Measurements from ENCODE around the gene TNS4. TPM values are rescaled to one million over a fixed set of nuclear protein-coding genes. Genes with fewer than 3 reads are reported as not detected.

Gene TNS4
- total and polyA plus RNA-seq, 7 experiments from 2014 or later, result 1.2 to 10.3 (median 1.3) TPM; not detected in 4

DNA sequence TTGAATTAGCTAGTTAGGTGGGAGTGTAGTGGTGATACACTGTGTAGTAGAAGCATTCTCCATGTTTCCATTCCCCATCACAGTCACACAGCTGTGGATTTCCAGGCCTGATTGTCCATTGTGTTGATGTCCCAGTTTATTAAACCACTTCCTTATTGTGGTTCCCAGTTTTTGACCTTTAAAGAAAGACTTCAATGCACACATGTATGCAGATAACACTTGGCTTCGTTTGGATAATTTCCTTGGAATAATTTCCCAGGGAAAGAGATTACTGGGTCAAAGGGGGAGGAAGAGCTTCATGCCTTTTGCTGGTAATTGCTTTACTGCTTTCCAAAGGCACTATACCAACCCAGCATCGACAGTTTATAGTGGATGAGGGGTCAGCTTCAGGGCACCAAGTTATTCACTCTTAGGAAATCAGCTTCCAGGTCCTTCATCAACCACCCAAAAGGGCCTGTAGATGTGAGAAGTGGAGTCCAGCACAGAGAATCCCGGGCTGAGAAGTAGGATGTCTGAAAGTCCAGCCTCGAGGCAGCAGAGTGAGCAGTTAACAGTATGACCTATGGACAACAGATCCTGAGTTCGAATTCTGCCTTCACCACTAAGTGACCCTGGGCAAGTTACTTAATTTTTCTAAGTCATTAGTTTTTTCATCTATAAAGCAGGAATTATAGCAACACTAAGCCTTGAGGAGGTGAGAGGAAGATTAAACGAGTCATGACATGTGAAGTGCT is 31.3 kb upstream of the TNS4 start:
- Mint-ChIP-seq H3K27ac (peak overlapping the region; percentile 92 to 99 (median 97)), H3K4me3 (peak overlapping the region in 8 of 10 donors; percentile 12 to 90 (median 78)), H3K36me3 (peaks cover 0 to 29% (median 0%) of the 10 kb centered on the region in 5 donors), H3K9me3 (peaks cover 0 to 7% (median 0%) of the 10 kb centered on the region in 11 donors), H3K27me3 (peaks cover 0 to 3% (median 0%) of the 10 kb centered on the region in 5 donors), H3K4me1 (peaks cover 58 to 99% (median 83%) of the 10 kb centered on the region in 7 donors)
- no peaks in the 10 kb centered on the region for H3K36me3 ChIP-seq (ENCODE audit: control insufficient read depth in 2 of 3, insufficient read depth in 3 of 3, low read length in 3 of 3)
- H3K9me3 ChIP-seq (ENCODE audit: control insufficient read depth in 2 of 3, low read length in 3 of 3), result no peaks in the 10 kb centered on the region
- ChIA-PET POLR2A (interaction anchor here (0.6 to 45.4 kb wide), 31 partner anchors 11 to 225 kb away, joined by 3 to 1524 read pairs (median 6); partner anchors contain the start of genes CCR7, IGFBP4, RARA and TOP2A), CTCF (interaction anchor here (0.6 to 9.2 kb wide), 49 partner anchors 10 to 588 kb away, joined by 3 to 88 read pairs (median 6); partner anchors contain the start of genes GJD3, IGFBP4 and TOP2A)
- intact Hi-C loops (cut with micrococcal nuclease), result loop anchor here (1.0 to 2.0 kb wide), 16 partner anchors 9 to 314 kb away; partner anchors contain the start of genes IGFBP4 (in 1 of the 2) and WIPF2 (in 1 of the 2)
- ATAC-seq (no peak), DNase-seq (peak in 1 of 9 donors; percentile 6)
- no peak overlapping the region for H3K4me3 ChIP-seq (ENCODE audit: low read length)
- no peaks in the 10 kb centered on the region for H3K27me3 ChIP-seq (ENCODE audit: control insufficient read depth in 2 of 2, insufficient read depth in 2 of 2, low read length in 2 of 2)
- peaks cover 73 to 74% of the 10 kb centered on the region in 2 donors for H3K4me1 ChIP-seq (ENCODE audit: control insufficient read depth in 2 of 2, insufficient read depth in 2 of 2, low read length in 2 of 2)
- no peak overlapping the region for H3K27ac ChIP-seq (ENCODE audit: low read depth, low read length)

DNA sequence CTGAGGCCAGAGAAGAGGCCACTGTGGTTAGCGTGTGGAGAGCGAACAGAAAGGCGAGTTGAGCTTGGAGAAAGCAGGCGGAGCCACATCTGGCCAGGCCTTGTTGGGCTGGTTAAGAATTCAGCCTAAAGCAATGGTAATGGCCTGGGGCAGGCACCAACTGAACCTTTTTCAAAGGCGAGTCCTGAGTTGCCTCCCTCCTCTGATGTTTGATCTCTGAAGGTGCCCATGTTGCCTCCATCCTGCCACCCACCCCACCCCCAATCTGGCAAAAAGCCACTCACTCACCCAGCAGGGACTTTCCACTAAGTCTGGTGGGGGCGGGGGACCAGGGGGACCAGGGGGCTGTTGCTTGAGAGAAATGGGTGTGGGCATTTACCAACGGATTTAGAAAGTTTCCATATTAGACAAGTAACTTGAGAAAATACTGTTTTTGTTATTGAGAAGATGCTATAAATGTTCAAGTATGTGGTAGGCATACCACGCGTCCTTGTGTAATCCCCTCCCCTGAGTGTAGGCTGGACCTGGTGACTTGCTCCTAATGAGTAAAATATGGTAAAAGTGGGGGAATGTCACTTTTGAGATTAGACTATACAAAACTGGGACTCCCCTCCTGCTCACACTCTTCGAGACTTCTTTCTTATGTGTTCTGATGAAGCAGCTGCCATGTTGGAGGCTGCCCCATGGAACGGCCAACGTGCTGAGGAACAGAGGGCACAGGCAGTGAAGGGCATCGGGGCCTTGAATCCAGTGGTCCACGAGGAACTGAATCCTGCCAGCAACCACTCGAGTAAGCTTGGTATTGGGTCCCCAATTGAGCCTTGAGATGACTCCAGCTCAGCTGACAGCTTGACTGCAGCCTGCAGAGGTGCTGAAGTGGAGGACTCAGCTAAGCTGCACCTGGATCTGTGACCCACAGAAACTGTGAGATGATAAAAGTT is 29.9 kb upstream of the TNS4 start:
- Mint-ChIP-seq H3K4me1 (peaks cover 47 to 90% (median 70%) of the 10 kb centered on the region in 7 donors), H3K36me3 (peaks cover 0 to 34% (median 0%) of the 10 kb centered on the region in 5 donors), H3K27me3 (peaks cover 0 to 3% (median 0%) of the 10 kb centered on the region in 5 donors), H3K4me3 (peak overlapping the region in 8 of 10 donors; percentile 0 to 78 (median 48)), H3K9me3 (peaks cover 0 to 9% (median 0%) of the 10 kb centered on the region in 11 donors), H3K27ac (peak overlapping the region; percentile 72 to 99 (median 92))
- peaks cover 63 to 67% of the 10 kb centered on the region in 2 donors for H3K4me1 ChIP-seq (ENCODE audit: control insufficient read depth in 2 of 2, insufficient read depth in 2 of 2, low read length in 2 of 2)
- peak overlapping the region; percentile 15 for H3K4me3 ChIP-seq (ENCODE audit: low read length)
- POLR2A ChIA-PET, result interaction anchor here (0.8 to 45.4 kb wide), 17 partner anchors 9 to 171 kb away, joined by 3 to 1524 read pairs (median 6); partner anchors contain the start of genes CCR7 and IGFBP4
- intact Hi-C loops (cut with micrococcal nuclease), result no loop called here
- peak; percentile 14 for ATAC-seq
- CTCF ChIA-PET, result interaction anchor here (0.6 to 9.2 kb wide), 31 partner anchors 8 to 227 kb away, joined by 3 to 88 read pairs (median 9); partner anchors contain the start of genes IGFBP4 and TOP2A
- H3K9me3 ChIP-seq (ENCODE audit: control insufficient read depth in 2 of 3, low read length in 3 of 3), result no peaks in the 10 kb centered on the region
- no peaks in the 10 kb centered on the region for H3K36me3 ChIP-seq (ENCODE audit: control insufficient read depth in 2 of 3, insufficient read depth in 3 of 3, low read length in 3 of 3)
- peak in 6 of 9 donors; percentile 39 to 84 (median 66) for DNase-seq
- no peak overlapping the region for H3K27ac ChIP-seq (ENCODE audit: low read depth, low read length)
- H3K27me3 ChIP-seq (ENCODE audit: control insufficient read depth in 2 of 2, insufficient read depth in 2 of 2, low read length in 2 of 2), result no peaks in the 10 kb centered on the region

DNA sequence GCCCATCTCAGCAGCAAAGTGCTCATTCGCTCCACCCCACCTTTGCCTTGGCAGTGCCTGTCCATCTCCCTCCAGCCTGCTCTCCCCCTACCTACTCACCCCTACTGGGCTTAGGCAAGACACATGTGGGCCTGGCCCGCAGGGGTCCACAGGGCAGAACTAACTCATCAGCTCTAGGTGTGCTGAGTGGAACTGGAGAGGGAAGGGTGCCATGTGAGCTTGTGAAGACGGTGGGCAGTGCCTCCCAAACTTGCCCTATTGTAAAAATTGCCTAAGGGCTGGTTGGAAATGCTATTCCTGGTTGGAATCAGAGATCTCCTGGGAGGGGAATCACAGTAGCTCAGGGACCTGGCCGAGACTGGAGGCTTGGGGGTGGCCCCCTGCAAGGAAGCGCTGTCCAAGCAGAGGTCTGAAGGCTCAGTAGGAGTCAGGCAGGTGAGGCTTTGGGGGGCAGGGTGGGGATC is 29.1 kb upstream of the TNS4 start:
- ChIA-PET POLR2A (interaction anchor here (1.3 to 45.4 kb wide), 3 partner anchors 9 to 32 kb away, joined by 3 to 1524 read pairs (median 5); partner anchors contain the start of gene CCR7), CTCF (interaction anchor here (1.0 to 5.4 kb wide), 6 partner anchors 13 to 172 kb away, joined by 4 to 34 read pairs (median 16); no protein-coding TSS in a partner anchor)
- DNase-seq, result no peak
- Histone ChIP-seq H3K27me3 (ENCODE audit: control insufficient read depth in 2 of 2, insufficient read depth in 2 of 2, low read length in 2 of 2) (no peaks in the 10 kb centered on the region), H3K36me3 (ENCODE audit: control insufficient read depth in 2 of 3, insufficient read depth in 3 of 3, low read length in 3 of 3) (no peaks in the 10 kb centered on the region), H3K4me3 (ENCODE audit: low read length) (no peak overlapping the region), H3K27ac (ENCODE audit: low read depth, low read length) (no peak overlapping the region), H3K9me3 (ENCODE audit: control insufficient read depth in 2 of 3, low read length in 3 of 3) (peaks cover 0 to under 1% (median 0%) of the 10 kb centered on the region in 3 experiments), H3K4me1 (ENCODE audit: control insufficient read depth in 2 of 2, insufficient read depth in 2 of 2, low read length in 2 of 2) (peaks cover 58 to 67% of the 10 kb centered on the region in 2 donors)
- Mint-ChIP-seq H3K27me3 (peaks cover 0 to 3% (median 0%) of the 10 kb centered on the region in 5 donors), H3K4me1 (peaks cover 42 to 86% (median 63%) of the 10 kb centered on the region in 7 donors), H3K9me3 (peaks cover 0 to 16% (median 2%) of the 10 kb centered on the region in 11 donors), H3K27ac (peak overlapping the region; percentile 72 to 99 (median 92)), H3K36me3 (peaks cover 0 to 36% (median 0%) of the 10 kb centered on the region in 5 donors), H3K4me3 (peak overlapping the region in 4 of 10 donors; percentile 19 to 64 (median 52))
- intact Hi-C loops (cut with micrococcal nuclease), result no loop called here
- no peak for ATAC-seq

DNA sequence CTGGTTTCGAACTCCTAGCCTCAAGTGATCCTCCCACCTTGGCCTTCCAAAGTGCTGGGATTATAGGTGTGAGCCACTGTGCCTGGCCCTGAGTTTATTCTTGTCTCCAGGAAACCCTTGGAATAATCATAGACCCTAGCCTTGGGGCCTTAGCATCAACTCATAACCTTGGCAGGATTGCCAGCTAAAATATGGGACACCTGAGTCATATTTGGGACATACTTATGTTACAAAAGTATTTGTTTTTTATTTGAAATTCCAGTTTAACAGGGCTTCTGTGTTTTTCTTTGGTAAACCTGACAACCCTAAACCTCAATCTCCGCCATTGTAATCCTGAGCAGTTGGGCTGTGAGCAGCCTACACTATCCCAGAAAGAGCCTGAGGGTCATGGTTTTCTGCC is 28.6 kb upstream of the TNS4 start:
- peaks cover 0 to 3% (median 0%) of the 10 kb centered on the region in 5 donors for H3K27me3 Mint-ChIP-seq
- POLR2A ChIA-PET, result interaction anchor here (0.8 to 45.4 kb wide), 4 partner anchors 10 to 33 kb away, joined by 3 to 1524 read pairs (median 4); partner anchors contain the start of gene CCR7
- Histone ChIP-seq H3K36me3 (ENCODE audit: control insufficient read depth in 2 of 3, insufficient read depth in 3 of 3, low read length in 3 of 3) (no peaks in the 10 kb centered on the region), H3K4me3 (ENCODE audit: low read length) (no peak overlapping the region), H3K9me3 (ENCODE audit: control insufficient read depth in 2 of 3, low read length in 3 of 3) (peaks cover 0 to 4% (median 0%) of the 10 kb centered on the region in 3 experiments), H3K27me3 (ENCODE audit: control insufficient read depth in 2 of 2, insufficient read depth in 2 of 2, low read length in 2 of 2) (no peaks in the 10 kb centered on the region), H3K4me1 (ENCODE audit: control insufficient read depth in 2 of 2, insufficient read depth in 2 of 2, low read length in 2 of 2) (peaks cover 58 to 67% of the 10 kb centered on the region in 2 donors), H3K27ac (ENCODE audit: low read depth, low read length) (no peak overlapping the region)
- H3K27ac Mint-ChIP-seq, result peak overlapping the region in 6 of 9 donors; percentile 36 to 99 (median 88)
- H3K4me3 Mint-ChIP-seq, result peak overlapping the region in 2 of 10 donors; percentile 19 to 64
- H3K4me1 Mint-ChIP-seq, result peaks cover 42 to 86% (median 63%) of the 10 kb centered on the region in 7 donors
- CTCF ChIA-PET, result interaction anchor here (1.0 to 5.4 kb wide), 3 partner anchors 25 to 129 kb away, joined by 4 to 34 read pairs (median 8); no protein-coding TSS in a partner anchor
- DNase-seq (no peak), ATAC-seq (no peak)
- intact Hi-C loops (cut with micrococcal nuclease), result no loop called here
- peaks cover 3 to 40% (median 5%) of the 10 kb centered on the region in 5 donors for H3K36me3 Mint-ChIP-seq
- peaks cover 0 to 22% (median 8%) of the 10 kb centered on the region in 11 donors for H3K9me3 Mint-ChIP-seq

DNA sequence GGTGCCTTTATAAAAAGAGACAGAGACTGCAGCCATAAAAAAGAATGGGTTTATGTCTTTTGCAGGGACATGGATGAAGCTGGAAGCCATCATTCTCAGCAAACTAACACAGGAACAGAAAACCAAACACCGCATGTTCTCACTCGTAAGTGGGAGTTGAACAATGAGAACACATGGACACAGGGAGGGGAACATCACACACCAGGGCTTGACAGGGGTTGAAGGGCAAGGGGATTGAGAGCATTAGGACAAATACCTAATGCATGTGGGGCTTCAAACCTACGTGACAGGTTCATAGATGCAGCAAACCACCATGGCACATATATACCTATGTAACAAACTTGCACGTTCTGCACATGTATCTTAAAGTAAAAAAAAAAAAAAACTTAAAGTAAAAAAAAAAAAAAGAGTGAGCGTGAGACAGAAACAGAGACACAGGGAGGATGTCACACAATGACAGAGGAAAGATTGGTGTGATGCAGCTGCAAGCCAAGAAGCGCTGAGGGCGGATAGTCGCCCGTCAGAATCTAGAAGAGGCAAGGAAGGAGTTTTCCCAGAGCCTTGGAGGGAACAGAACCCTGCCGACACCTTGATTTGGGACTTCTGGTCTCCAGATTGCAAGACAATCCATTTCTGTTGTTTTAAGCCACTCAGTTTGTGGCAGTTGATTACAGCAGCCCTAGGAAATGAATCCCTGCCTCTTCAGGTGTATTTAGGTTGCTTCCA is 27.4 kb upstream of the TNS4 start:
- H3K4me1 ChIP-seq (ENCODE audit: control insufficient read depth in 2 of 2, insufficient read depth in 2 of 2, low read length in 2 of 2), result peaks cover 50 to 60% of the 10 kb centered on the region in 2 donors
- CTCF ChIA-PET, result interaction anchor here (0.5 to 2.3 kb wide), 3 partner anchors 53 to 199 kb away, joined by 3 to 8 read pairs (median 4); no protein-coding TSS in a partner anchor
- ATAC-seq, result peak; percentile 19

More for the DNA sequence above, 27.4 kb upstream of the TNS4 start:
- intact Hi-C loops (cut with micrococcal nuclease), result no loop called here
- Mint-ChIP-seq H3K27me3 (peaks cover 0 to 3% (median 0%) of the 10 kb centered on the region in 5 donors), H3K27ac (peak overlapping the region in 8 of 9 donors; percentile 11 to 93 (median 82)), H3K4me3 (peak overlapping the region; percentile 15 to 81 (median 56)), H3K4me1 (peaks cover 36 to 86% (median 53%) of the 10 kb centered on the region in 7 donors), H3K36me3 (peaks cover 7 to 48% (median 13%) of the 10 kb centered on the region in 5 donors), H3K9me3 (peaks cover 5 to 33% (median 18%) of the 10 kb centered on the region in 11 donors)
- no peak overlapping the region for H3K4me3 ChIP-seq (ENCODE audit: low read length)
- H3K27me3 ChIP-seq (ENCODE audit: control insufficient read depth in 2 of 2, insufficient read depth in 2 of 2, low read length in 2 of 2), result no peaks in the 10 kb centered on the region
- no peaks in the 10 kb centered on the region for H3K36me3 ChIP-seq (ENCODE audit: control insufficient read depth in 2 of 3, insufficient read depth in 3 of 3, low read length in 3 of 3)
- H3K27ac ChIP-seq (ENCODE audit: low read depth, low read length), result no peak overlapping the region
- POLR2A ChIA-PET, result interaction anchor here (0.6 to 45.4 kb wide), 7 partner anchors 9 to 202 kb away, joined by 3 to 1524 read pairs (median 4); partner anchors contain the start of gene CCR7
- DNase-seq, result peak in 6 of 9 donors; percentile 47 to 68 (median 58)
- peaks cover 0 to 4% (median 0%) of the 10 kb centered on the region in 3 experiments for H3K9me3 ChIP-seq (ENCODE audit: control insufficient read depth in 2 of 3, low read length in 3 of 3)
